Measurements from ENCODE around the gene TNFAIP8L1.
"Not testable (repeated sequence)": the region's sequence is repeated elsewhere in the genome, so short reads cannot be mapped to it uniquely, and the experiment has no call there.

TNFAIP8L1 gene

DNA sequence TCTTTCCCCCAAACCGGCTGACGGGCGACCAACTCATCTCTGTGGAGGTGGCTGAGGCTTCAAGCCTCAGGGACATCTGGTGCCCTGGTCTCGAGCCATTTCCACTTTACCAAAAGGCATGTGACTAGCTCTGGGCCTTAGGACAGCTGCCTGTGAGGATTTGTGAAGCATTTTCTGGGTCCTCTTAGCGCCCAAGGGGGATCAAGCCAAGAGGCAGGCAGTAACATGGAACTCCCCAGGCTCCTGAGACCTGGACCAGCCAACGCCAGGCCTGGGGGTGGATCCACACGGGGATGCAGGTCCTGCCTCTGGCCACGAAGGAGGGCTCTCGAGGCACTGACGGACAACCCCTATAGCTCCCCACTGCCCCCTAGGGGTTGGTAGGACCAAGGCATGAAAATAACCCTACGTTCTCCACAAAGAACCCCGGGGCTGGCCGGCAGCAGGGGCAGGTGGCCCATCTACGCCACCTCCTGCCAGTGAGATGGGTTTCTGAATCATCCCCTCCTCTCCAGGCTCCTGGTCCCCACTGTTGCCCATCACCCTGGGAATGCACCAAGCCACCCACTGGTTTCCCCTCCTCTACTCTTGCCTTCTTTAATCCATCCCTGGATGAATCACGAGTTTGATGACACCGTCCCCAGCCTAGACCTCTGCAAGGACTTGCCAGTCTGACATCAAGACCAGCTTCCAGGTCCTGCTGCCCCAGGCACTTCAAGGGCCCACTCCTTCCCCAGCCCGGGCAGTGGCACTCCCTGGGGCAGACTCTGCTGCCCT lies 37.8 kb downstream of the TNFAIP8L1 start:
- TF ChIP-seq, protein P1, sequence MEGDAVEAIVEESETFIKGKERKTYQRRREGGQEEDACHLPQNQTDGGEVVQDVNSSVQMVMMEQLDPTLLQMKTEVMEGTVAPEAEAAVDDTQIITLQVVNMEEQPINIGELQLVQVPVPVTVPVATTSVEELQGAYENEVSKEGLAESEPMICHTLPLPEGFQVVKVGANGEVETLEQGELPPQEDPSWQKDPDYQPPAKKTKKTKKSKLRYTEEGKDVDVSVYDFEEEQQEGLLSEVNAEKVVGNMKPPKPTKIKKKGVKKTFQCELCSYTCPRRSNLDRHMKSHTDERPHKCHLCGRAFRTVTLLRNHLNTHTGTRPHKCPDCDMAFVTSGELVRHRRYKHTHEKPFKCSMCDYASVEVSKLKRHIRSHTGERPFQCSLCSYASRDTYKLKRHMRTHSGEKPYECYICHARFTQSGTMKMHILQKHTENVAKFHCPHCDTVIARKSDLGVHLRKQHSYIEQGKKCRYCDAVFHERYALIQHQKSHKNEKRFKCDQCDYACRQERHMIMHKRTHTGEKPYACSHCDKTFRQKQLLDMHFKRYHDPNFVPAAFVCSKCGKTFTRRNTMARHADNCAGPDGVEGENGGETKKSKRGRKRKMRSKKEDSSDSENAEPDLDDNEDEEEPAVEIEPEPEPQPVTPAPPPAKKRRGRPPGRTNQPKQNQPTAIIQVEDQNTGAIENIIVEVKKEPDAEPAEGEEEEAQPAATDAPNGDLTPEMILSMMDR (IDR thresholded peaks at IDR 0.05; ENCODE audit: insufficient read depth, missing control alignments): peak; percentile 53
- no peak for DNase-seq (ENCODE audit: insufficient read length, low spot score)
- no peak for FAIRE-seq

DNA sequence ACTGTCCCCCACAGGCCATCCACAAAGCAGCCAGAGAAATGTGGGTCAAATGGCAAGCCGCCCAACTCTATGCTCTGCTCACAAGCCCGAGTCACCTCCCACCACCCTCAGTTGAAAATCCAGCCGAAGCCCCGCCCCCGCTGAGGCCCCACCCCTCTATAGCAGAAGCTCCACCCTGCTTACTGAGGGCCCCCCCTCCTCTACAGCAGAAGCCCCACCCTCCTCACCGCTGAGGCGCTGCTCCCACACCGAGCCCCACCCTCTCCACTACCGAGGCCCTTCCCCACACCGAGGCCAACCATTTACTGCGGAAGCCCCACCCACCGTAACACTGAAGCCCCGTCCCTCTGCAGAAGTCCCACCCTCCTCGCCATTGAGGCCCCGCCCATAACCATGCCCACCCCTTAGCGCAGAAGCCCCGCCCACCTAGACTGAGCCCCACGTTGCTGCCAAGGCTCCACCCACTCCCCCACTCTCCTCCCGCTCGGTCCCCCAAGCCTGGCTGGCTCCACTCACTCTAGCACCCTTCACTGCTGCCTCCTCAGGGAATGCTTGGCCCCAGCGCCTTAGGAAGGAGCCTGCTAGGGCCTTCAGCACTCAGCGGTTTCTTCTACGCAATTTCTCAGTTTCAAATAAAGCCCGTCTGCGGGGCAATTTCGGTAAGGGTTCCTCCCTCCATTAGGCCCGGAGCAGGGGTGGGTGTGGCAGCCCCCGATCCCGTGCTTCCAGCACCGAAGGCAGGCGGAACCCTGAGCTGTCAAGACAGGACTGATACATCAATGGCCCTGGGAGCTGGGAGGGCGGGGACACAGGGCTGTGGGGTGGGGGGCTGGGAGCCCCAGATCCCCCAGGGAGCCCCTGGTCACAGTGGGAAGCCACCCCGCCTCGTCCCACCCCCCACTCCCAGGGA lies 39.8 kb downstream of the TNFAIP8L1 start:
- TF ChIP-seq, protein P1 (IDR thresholded peaks at IDR 0.05; ENCODE audit: insufficient read depth, missing control alignments): no peak
- FAIRE-seq (no peak), DNase-seq (ENCODE audit: insufficient read length, low spot score) (no peak)

- not testable (repeated sequence) for FAIRE-seq; DNase-seq (ENCODE audit: insufficient read length, low spot score)
These were observed 40.7 kb downstream of the TNFAIP8L1 start for GRCh38 chr19:4680021-4680420.

- TF ChIP-seq, protein P1 (IDR thresholded peaks at IDR 0.05; ENCODE audit: insufficient read depth, missing control alignments): no peak
- FAIRE-seq: no peak
- no peak for DNase-seq (ENCODE audit: insufficient read length, low spot score)
These were observed 43.3 kb downstream of the TNFAIP8L1 start for GRCh38 chr19:4682417-4683200.

DNA sequence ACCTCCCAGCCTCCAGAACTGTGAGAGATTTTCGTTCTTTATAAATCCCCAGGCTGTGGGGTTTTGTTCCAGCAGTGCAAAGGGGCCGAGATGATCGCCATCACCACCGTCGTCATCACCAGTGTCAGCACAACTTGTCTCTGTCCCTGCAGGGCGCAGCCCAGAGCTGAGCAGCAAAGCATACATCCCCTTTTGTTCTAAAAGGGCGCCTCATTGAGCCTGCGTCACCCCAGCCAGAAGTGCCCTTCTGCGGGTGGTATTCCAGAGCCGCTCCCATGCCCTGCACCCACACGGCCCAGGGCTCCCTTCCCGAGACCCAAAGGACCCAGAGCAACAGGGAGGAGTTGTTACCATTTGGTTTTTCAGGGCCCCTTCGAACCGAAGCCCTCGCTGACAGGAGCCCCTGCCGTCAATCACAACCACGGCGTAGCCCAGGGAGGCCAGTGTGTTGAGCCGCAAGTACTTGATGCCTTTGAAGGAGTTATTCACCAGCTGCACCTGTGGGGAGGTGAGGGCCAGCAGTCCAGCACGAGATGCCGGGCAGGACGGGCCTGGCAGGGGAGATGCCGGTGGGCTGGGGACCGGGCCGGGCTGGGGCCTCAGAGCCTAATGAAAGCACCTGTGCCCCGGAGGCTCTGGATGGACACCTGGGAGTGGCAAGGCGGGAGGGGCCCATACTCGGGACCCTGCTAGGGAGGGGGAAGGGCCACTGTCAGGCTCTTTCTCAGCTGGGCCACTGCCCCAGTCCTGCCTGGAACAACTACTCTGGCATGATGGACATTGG lies 45.2 kb downstream of the TNFAIP8L1 start:
- TF ChIP-seq, protein P1 (IDR thresholded peaks at IDR 0.05; ENCODE audit: insufficient read depth, missing control alignments): no peak
- FAIRE-seq (no peak), DNase-seq (ENCODE audit: insufficient read length, low spot score) (no peak)

- FAIRE-seq (no peak), DNase-seq (ENCODE audit: insufficient read length, low spot score) (no peak)
- TF ChIP-seq, protein P1 (IDR thresholded peaks at IDR 0.05; ENCODE audit: insufficient read depth, missing control alignments): no peak
These were observed 47.4 kb downstream of the TNFAIP8L1 start for GRCh38 chr19:4686700-4687099.
